GM21576 (cell line): ENCODE measurements around the gene E2F7.
A peak's percentile ranks its signal among the peaks of the same experiment; 100 is the strongest.

Experiments
- ATAC-seq: cut with Tn5 transposase; IDR thresholded peaks from one replicate; pipeline ENCODE4 v1.9.1; 2021; ENCODE audit warnings: mild to moderate bottlenecking, moderate library complexity; ENCODE audit not compliant: unreplicated experiment

The E2F7 gene

DNA sequence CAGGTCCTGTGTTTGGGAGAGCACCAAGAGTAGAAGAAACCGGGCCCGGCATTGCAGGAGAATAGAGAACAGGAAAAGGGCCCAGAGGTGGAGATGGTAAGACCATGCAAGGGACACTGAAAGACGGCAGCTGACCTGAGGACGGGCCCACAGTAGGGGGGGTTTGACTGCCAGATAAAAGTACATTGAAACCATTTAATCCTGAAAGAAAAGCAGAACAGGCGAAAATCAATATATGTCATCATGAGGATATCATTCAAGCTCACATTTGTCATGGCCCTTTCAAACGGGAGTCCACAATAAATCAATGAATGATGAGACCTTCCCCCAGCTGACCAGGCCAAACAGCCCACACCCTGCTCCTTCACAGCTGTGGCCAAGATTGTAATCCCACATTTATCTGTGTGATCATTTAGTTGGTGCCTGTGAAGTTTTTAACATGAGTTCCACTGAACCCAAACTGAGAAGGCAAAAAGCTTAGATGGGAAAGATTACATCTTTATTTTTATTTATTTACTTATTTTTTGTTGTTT is 39.5 kb downstream of the E2F7 start:
- ATAC-seq: no peak

- no peak for ATAC-seq
Measured at GRCh38 chr12:77023501-77023900, 41.9 kb downstream of the E2F7 start.

DNA sequence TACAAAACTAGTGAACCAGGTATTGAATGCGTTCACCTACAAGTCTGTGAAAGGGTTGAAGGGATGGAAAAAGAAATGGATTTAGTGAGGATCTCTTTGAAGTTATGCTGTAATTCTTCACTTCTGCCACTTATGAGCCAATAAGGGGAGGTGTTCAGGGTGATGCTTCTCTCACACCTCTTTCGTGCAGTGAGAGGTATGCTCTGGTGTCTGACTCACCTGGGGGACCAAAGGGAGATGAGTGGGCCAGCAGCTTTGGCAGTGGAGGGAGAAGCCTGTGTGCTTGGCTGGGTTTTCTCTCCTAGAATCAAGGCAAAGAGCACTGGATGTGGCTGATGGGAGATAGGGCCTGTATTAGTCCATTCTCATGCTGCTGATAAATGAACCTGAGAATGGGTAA is 45.4 kb downstream of the E2F7 start:
- ATAC-seq: no peak

DNA sequence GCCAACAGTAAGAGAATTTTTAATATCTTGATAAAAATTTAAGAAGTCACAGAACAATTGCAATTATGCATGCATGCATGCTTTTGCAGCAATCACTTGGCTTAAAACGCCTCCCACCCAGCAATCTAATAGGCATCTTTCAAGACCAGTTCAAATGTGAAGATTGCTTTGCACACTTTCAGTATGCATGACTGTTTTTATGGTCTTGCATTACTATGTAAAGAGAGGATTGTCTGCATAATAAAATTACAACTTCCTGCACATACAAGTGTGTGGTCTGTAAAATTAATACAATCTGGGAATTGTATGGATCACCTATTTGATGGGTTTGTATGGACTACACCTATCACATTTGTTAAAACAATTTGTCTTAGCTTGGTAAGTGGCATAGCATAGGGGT is 48.8 kb downstream of the E2F7 start:
- ATAC-seq: no peak

DNA sequence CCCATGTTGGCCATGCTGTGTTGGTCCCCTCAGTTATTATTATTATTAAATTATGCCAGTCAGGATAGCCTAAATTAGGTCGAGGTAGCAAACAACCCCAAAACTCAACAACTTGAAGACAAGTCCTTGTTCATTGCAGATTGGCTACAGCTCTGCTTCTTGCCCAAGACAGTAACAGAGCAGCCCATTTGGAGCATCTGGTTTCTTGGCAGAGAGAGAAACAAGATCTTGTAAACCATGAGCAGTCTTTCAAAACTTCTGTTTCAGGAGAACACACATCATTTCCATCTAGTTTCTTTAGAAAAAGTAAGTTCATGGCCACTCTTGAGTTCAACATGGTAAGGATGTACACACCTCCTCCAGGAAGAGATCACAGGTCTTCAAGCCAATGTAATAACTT is 52.3 kb downstream of the E2F7 start:
- no peak for ATAC-seq

DNA sequence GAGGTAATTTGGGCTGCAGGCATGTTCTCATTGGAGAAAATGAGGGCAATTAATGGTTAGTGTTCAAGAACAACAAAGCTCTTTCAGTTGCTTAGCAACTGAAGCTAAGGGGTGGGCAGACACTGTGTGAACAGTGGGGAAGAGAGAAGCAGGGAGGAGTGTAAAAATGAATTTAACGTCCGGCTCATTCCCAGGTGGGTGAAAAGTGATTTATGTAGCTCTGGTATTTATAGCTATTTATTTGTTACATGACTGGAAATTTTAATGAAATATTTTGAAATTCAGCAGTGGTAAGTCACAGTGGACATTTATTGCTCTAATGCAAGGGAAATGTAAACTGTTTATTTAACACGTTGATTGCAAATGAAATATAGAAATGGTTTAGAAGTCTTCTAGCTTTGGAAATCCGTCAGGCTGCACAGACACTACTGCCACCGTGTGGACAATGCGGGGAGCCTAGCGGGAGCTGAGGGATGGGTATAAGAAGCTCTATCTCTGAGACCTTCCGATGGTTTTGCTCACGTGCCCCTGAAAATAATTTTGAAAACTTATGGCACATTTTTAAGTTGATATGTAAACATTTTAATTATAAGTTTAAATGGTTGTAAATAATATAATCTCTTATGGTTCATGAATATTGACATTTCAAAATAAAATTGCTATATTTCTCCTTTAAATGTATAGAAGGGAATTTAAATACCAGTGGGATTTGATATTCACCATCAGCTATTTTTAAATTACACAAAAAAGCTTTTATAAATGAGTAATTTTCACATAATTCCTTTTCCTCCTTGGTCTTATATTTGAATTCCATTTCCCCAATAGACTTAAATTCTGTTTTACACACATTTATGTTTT is 54.4 kb downstream of the E2F7 start:
- ATAC-seq: peak; percentile 92

DNA sequence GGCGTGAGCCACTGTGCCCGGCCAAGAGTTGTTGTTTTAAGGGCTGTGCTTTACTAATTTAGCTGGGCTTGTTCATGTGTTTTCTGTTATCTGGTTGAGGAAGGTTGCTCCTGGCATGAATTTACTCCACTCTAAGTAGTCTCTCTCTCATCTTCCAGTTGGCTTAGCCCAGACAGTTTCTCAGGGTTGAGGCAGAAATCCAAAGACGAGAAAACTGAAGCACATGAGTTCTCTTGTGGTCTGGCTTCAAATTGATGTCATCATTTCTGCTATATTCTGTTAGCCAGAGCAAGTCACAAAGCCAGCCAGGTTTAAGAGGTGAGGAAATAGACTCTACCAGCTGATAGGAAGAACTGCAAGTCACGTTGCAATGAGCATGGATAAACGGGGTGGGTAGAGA is 57.9 kb downstream of the E2F7 start:
- ATAC-seq: no peak

DNA sequence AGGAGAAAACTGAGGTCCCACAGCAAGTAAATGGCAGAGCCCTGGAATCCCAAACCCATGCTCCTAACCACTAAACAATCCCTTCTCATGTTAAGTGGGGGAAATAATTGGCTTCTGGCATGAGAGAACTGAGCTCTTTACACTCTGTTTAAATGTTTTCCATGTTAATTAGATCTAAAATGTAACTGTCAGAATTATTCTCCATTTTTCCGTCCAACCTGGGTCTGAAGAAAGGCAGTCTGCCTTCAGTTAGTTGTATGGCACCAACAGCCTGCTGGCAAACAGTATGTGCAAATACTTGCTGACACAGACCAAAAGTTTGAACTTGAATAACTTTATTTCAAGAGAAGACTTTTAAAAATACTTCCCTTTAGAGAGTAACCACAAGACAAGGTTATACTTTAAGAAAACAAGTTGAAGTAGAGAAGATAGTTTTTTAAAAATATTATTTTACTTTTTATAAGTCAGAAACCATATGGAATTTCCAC is 59.7 kb downstream of the E2F7 start:
- ATAC-seq: no peak

DNA sequence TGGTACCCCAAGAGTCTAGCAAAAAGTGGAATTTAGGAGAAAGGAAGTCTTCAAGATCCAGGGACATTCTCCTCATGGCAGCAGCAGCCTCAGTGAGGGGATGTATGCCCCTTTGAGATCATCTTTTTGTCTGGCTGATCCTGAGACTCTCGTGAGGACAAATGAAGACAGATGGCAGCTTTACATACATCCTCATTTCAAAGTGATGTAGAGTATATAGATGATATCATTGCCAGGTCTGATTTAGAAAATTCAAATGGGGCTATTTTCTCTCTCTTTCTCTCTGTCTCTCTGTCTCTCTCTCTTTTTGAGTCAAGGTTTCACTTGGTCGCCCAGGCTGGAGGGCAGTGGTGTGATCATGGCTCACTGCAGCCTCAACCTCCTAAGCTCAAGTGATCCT is 61.5 kb downstream of the E2F7 start:
- ATAC-seq: no peak

- ATAC-seq: no peak
Measured at GRCh38 chr12:77003246-77003645, 62.1 kb downstream of the E2F7 start.

DNA sequence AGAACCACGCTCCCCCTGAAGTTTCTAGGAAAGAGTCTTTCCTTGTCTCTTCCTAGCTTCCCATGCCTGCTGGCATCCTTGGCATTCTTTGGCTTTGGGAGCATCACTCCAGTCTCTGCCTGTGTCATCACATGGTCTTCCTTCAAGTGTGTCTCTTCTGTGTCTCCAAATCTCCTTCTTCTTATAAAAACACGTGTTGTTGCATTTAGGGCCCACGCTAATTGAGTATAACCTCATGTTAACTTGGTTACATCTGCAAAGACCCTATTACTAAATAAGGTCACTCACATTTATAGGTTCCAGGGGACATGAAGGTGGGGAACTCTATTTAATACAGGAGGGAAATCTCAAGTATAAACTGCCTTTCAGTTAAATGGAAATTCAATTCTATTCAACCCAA is 63.0 kb downstream of the E2F7 start:
- no peak for ATAC-seq

GRCh38 chr12:77001276-77001675 is 64.1 kb downstream of the E2F7 start:
- ATAC-seq: no peak

DNA sequence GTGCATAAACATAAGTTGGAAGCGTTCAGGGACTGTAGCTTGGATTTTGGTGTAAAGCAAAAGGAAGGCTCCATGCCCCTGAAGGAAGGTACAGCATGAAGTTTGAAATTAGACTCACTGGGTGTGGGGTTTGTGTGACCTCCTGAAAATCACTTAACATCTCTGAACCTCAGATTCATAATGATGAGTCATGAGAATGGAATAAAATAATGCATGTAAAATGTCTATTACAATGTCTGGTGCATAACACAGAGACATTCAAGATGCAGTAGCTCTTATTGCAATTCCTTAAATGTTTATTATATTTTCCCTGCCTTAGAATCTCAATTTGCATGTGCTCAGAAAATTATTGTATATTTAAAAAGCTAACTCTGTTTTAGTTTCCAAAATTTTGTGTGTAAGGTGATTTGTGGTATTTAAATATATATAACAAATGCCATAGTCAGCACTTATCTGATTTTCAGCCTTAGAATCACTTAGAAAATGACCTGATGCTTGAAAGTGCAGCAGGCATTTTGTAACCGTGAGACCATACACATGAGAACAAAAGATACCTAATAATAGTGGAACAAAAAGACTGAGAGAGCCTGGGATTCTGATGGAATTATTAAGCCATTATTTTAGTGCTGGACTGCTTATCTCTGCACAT is 66.3 kb downstream of the E2F7 start:
- ATAC-seq: no peak

GRCh38 chr12:76998386-76998785 is 67.0 kb downstream of the E2F7 start:
- ATAC-seq: no peak

DNA sequence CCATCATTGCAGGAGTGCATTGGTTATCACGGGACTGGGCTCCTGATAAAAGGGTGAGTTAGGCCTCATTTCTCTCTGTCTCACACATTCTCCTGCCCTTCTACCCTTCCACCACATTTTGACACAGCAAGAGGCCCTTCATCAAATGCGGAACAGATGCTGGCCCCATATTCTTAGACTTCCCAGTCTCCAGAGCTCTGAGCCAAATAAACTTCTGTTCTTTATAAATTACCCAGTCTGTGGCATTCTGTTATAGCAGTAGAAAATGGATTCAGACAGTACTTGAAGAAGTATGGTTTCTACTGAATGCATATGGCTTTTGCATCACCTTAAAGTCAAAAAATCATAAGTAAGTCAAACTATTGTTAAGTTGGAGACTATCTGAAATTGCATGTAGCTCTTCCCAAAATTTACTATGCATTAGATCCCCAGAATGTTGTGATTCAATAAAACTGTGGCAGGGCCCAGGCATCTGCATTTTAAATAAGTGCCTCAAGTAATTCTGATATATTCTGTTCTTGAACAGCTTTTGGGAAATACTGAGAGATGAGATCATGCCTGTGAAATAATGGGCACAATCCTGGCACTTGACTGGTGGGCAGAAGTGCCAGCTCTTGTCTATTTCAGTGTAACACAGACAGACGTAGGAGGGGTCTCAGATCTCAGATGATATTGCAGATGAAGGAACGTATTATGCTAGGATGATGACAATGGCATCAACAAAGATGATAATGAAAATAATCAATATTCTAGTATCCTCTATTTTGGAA is 68.2 kb downstream of the E2F7 start:
- ATAC-seq: no peak

- no peak for ATAC-seq
Measured at GRCh38 chr12:76990716-76991115, 74.7 kb downstream of the E2F7 start.

GRCh38 chr12:76984566-76984965 is 80.8 kb downstream of the E2F7 start:
- ATAC-seq: no peak

- no peak for ATAC-seq
Measured at GRCh38 chr12:76983420-76983819, 81.9 kb downstream of the E2F7 start.

- ATAC-seq: no peak
Measured at GRCh38 chr12:76980196-76980595, 85.2 kb downstream of the E2F7 start.

DNA sequence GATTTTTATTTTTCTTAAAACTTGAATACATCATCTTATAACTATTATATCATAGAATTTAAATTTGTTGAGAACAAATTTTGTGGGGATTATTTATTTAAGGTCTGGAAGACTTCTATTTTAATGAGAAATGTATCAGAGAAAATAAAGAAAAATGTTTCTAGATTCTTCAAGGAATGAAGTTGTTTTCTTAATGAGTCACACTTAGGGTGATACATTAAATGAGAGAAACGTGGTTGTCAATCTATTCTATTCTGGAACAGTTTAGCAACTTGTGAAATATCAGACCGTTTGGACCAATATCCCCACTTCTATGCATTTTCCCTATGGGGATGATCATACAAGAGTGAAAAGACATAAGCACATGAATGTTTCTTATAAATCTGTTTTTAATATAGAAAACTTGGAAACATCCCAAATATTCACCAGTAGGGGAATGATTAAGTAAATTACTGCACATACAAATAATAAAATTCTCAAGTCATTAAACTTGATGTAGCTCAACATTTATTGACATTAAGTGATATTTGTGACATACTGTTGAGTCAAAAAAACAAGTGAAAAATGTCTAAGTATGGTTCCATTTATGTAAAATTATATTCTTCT is 88.5 kb downstream of the E2F7 start:
- ATAC-seq: no peak
